GM12878 (cell line): ENCODE measurements around the gene PCTP.

Experiments
- BACH1 ChIP-seq: fragments of 450-650 bp; IDR thresholded peaks from 2 replicates; pipeline ENCODE4 v1.6.1; 2017; ENCODE audit warnings: mild to moderate bottlenecking, borderline replicate concordance
- BRCA1 ChIP-seq: IDR thresholded peaks from 2 replicates; pipeline ENCODE4 v1.6.1; 2011; ENCODE audit warnings: low read depth, low read length, improper control_type of control experiment
- CEBPB ChIP-seq, 2 experiments: fragments of 150-350 bp in 1 of 2; IDR thresholded peaks; 2 replicates each; pipeline ENCODE4 v1.6.1; 2012 to 2014; ENCODE audit warnings: low read depth in 2 of 2, low read length in 2 of 2, borderline replicate concordance in 1 of 2, inconsistent platforms in 1 of 2
- CTCF ChIP-seq, 3 experiments: IDR thresholded peaks in 2 of 3; conservative IDR thresholded peaks in 1 of 3; 2 replicates each; pipeline ENCODE4 v1.5.1; 2011; ENCODE audit warnings: low read depth in 3 of 3, low read length in 3 of 3, mild to moderate bottlenecking in 3 of 3, control low read depth in 2 of 3, moderate library complexity in 2 of 3, inconsistent platforms in 1 of 3, mixed read lengths in 1 of 3; ENCODE audit not compliant: control insufficient read depth in 2 of 3, insufficient read depth in 1 of 3; ENCODE audit errors: extremely low read depth in 1 of 3
- EP300 ChIP-seq, 2 experiments: fragments of 150-350 bp in 1 of 2; IDR thresholded peaks; 2 replicates each; pipeline ENCODE4 v1.6.1; 2011 to 2012; ENCODE audit warnings: low read depth in 2 of 2, low read length in 2 of 2, borderline replicate concordance in 1 of 2, improper control_type of control experiment in 1 of 2, inconsistent platforms in 1 of 2; ENCODE audit not compliant: control insufficient read depth in 1 of 2
- EZH2 ChIP-seq: IDR thresholded peaks from 2 replicates; pipeline ENCODE4 v1.6.1; 2012; ENCODE audit warnings: low read depth, mild to moderate bottlenecking, control low read depth, inconsistent platforms, low read length, borderline replicate concordance; ENCODE audit not compliant: control insufficient read depth
- HCFC1 ChIP-seq: fragments of 150-350 bp; IDR thresholded peaks from 2 replicates; pipeline ENCODE4 v1.6.1; 2014; ENCODE audit warnings: low read length
- JUNB ChIP-seq: IDR thresholded peaks from 2 replicates; pipeline ENCODE4 v1.6.1; 2016; ENCODE audit warnings: antibody characterized with exemption, mild to moderate bottlenecking
- POLR2A ChIP-seq: IDR thresholded peaks from 2 replicates; pipeline ENCODE4 v1.6.1; 2011; ENCODE audit warnings: low read depth, mild to moderate bottlenecking, low read length
- RCOR1 ChIP-seq: conservative IDR thresholded peaks from 2 replicates; pipeline ENCODE4 v1.6.1; 2012; ENCODE audit warnings: low read depth, low read length, improper control_type of control experiment
- TF ChIP-seq, protein P1 (sequence below): fragments of 450-650 bp; IDR thresholded peaks from 2 replicates; pipeline ENCODE4 v1.6.1; 2016; ENCODE audit warnings: mild to moderate bottlenecking, moderate library complexity, borderline replicate concordance

GRCh38 chr17:55726440-55726839 is 24.4 kb upstream of the PCTP start:
- TF ChIP-seq HCFC1: no peak
- no peak for TF ChIP-seq JUNB
- TF ChIP-seq POLR2A: no peak
- TF ChIP-seq, protein P1, sequence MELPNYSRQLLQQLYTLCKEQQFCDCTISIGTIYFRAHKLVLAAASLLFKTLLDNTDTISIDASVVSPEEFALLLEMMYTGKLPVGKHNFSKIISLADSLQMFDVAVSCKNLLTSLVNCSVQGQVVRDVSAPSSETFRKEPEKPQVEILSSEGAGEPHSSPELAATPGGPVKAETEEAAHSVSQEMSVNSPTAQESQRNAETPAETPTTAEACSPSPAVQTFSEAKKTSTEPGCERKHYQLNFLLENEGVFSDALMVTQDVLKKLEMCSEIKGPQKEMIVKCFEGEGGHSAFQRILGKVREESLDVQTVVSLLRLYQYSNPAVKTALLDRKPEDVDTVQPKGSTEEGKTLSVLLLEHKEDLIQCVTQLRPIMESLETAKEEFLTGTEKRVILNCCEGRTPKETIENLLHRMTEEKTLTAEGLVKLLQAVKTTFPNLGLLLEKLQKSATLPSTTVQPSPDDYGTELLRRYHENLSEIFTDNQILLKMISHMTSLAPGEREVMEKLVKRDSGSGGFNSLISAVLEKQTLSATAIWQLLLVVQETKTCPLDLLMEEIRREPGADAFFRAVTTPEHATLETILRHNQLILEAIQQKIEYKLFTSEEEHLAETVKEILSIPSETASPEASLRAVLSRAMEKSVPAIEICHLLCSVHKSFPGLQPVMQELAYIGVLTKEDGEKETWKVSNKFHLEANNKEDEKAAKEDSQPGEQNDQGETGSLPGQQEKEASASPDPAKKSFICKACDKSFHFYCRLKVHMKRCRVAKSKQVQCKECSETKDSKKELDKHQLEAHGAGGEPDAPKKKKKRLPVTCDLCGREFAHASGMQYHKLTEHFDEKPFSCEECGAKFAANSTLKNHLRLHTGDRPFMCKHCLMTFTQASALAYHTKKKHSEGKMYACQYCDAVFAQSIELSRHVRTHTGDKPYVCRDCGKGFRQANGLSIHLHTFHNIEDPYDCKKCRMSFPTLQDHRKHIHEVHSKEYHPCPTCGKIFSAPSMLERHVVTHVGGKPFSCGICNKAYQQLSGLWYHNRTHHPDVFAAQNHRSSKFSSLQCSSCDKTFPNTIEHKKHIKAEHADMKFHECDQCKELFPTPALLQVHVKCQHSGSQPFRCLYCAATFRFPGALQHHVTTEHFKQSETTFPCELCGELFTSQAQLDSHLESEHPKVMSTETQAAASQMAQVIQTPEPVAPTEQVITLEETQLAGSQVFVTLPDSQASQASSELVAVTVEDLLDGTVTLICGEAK: no peak
- TF ChIP-seq BRCA1: no peak
- TF ChIP-seq BACH1: no peak
- TF ChIP-seq EP300 (IDR thresholded peaks at IDR 0.05; ENCODE audit: borderline replicate concordance in 1 of 2, control insufficient read depth in 1 of 2, low read depth in 2 of 2, low read length in 2 of 2): no peak
- no peak for TF ChIP-seq EZH2
- no peak for TF ChIP-seq CEBPB (IDR thresholded peaks at IDR 0.05; ENCODE audit: borderline replicate concordance in 1 of 2, low read depth in 2 of 2, low read length in 2 of 2)
- no peak for TF ChIP-seq CTCF (IDR thresholded peaks at IDR 0.05 in 2 of 3, conservative IDR thresholded peaks at IDR 0.05 in 1 of 3; ENCODE audit: control insufficient read depth in 2 of 3, extremely low read depth in 1 of 3, insufficient read depth in 1 of 3, low read depth in 3 of 3, low read length in 3 of 3)
- TF ChIP-seq RCOR1: no peak
